HepG2 (cell line): ENCODE measurements around the gene JOSD2. TPM values are rescaled to one million over a fixed set of nuclear protein-coding genes. Genes with fewer than 3 reads are reported as not detected.

Experiments
- ATF2 ChIP-seq: sonication (generic); formaldehyde crosslinking; IDR thresholded peaks from 2 replicates; pipeline ENCODE4 v1.4.0; 2020; ENCODE audit warnings: missing genetic modification reagents
- IRF2 ChIP-seq: IDR thresholded peaks from 2 replicates; pipeline ENCODE4 v1.6.1; 2018; ENCODE audit warnings: missing genetic modification reagents, missing compliant biosample characterization
- JUND ChIP-seq: sonication (generic); formaldehyde crosslinking; IDR thresholded peaks from 2 replicates; pipeline ENCODE4 v1.8.0; 2022; ENCODE audit warnings: mild to moderate bottlenecking, missing genetic modification reagents
- NR2C2 ChIP-seq: sonication (generic); formaldehyde crosslinking; IDR thresholded peaks from 2 replicates; pipeline ENCODE4 v1.4.0; 2020; ENCODE audit warnings: missing genetic modification reagents, mild to moderate bottlenecking, moderate library complexity, borderline replicate concordance
- NR2F1 ChIP-seq, 2 experiments: fragments of 450-650 bp in 1 of 2; formaldehyde crosslinking in 1 of 2; IDR thresholded peaks; 2 replicates each; pipeline versions ENCODE4 v1.5.0 to v1.6.1; 2016 to 2020; ENCODE audit warnings: mild to moderate bottlenecking in 1 of 2, missing compliant biosample characterization in 1 of 2, missing genetic modification reagents in 1 of 2, moderate library complexity in 1 of 2
- PHF21A ChIP-seq: sonication (generic); formaldehyde crosslinking; IDR thresholded peaks from 2 replicates; pipeline ENCODE4 v1.5.0; 2020; ENCODE audit warnings: mild to moderate bottlenecking, missing genetic modification reagents
- TEAD3 ChIP-seq: optimal IDR thresholded peaks from 2 replicates; pipeline ENCODE3; 2016; ENCODE audit warnings: borderline replicate concordance
- TGIF2 ChIP-seq: IDR thresholded peaks from 2 replicates; pipeline ENCODE4 v1.6.1; 2016; ENCODE audit warnings: control low read depth, missing compliant biosample characterization
- ZBTB42 ChIP-seq: sonication (generic); formaldehyde crosslinking; IDR thresholded peaks from 2 replicates; pipeline ENCODE4 v1.5.0; 2020; ENCODE audit warnings: mild to moderate bottlenecking, missing genetic modification reagents
- ZFX ChIP-seq: sonication (generic); formaldehyde crosslinking; IDR thresholded peaks from 2 replicates; pipeline ENCODE4 v1.4.0; 2020; ENCODE audit warnings: mild to moderate bottlenecking, low read depth, missing genetic modification reagents, moderate library complexity
- ZFY ChIP-seq: sonication (generic); formaldehyde crosslinking; IDR thresholded peaks from 2 replicates; pipeline ENCODE4 v1.4.0; 2020; ENCODE audit warnings: missing genetic modification reagents
- ZMYM4 ChIP-seq: sonication (generic); formaldehyde crosslinking; IDR thresholded peaks from 2 replicates; pipeline ENCODE4 v1.8.1; 2023; ENCODE audit warnings: mild to moderate bottlenecking, missing genetic modification reagents
- ZNF101 ChIP-seq: sonication (generic); formaldehyde crosslinking; IDR thresholded peaks from 2 replicates; pipeline ENCODE4 v1.4.0; 2020; ENCODE audit warnings: mild to moderate bottlenecking, low read depth, missing genetic modification reagents, borderline replicate concordance
- ZNF33B ChIP-seq: sonication (generic); formaldehyde crosslinking; IDR thresholded peaks from 2 replicates; pipeline ENCODE4 v1.5.1; 2020; ENCODE audit warnings: mild to moderate bottlenecking, missing genetic modification reagents
- ZNF740 ChIP-seq: sonication (generic); formaldehyde crosslinking; IDR thresholded peaks from 2 replicates; pipeline ENCODE4 v1.4.0; 2020; ENCODE audit warnings: missing genetic modification reagents
- ZNF746 ChIP-seq: sonication (generic); formaldehyde crosslinking; IDR thresholded peaks from 2 replicates; pipeline ENCODE4 v1.8.0; 2022; ENCODE audit warnings: mild to moderate bottlenecking, missing genetic modification reagents
- polyA plus RNA-seq, 8 experiments: library from polyadenylated mRNA; depleted of rRNA in 3 of 8; stranded (reverse) in 7 of 8; unstranded in 1 of 8; fragments of >200 nt; fragmentation: Illumina TruSeq in 4 of 8; extraction: Trizol in 4 of 8; gene quantifications; 2 replicates each; pipeline versions ENCODE4 v1.2.1 to v1.2.3, GENCODE V29; 2011 to 2016; ENCODE audit warnings: low read depth in 4 of 8, missing spikeins in 1 of 8, mixed read lengths in 1 of 8; ENCODE audit not compliant: insufficient read depth in 1 of 8
- total RNA-seq, 5 experiments: library from RNA; depleted of rRNA; stranded (reverse); fragments of >200 nt; fragmentation: Illumina TruSeq; extraction: Trizol; gene quantifications; 2 replicates each; pipeline ENCODE4 v1.2.3, GENCODE V29; 2016; ENCODE audit warnings: low read depth in 1 of 5
- TF ChIP-seq, protein P1 (sequence below): sonication (generic); formaldehyde crosslinking; IDR thresholded peaks from 2 replicates; pipeline ENCODE4 v1.5.1; 2020; ENCODE audit warnings: mild to moderate bottlenecking, missing genetic modification reagents, moderate library complexity
- TF ChIP-seq, protein P2 (sequence below), 2 experiments: sonication (generic) in 1 of 2; formaldehyde crosslinking in 1 of 2; IDR thresholded peaks; 2 replicates each; pipeline versions ENCODE4 v1.4.0 to v1.6.1; 2018 to 2020; ENCODE audit warnings: missing genetic modification reagents in 2 of 2, borderline replicate concordance in 1 of 2, low read depth in 1 of 2, mild to moderate bottlenecking in 1 of 2, missing biosample characterization in 1 of 2
- TF ChIP-seq, protein P3 (sequence below): sonication (generic); formaldehyde crosslinking; IDR thresholded peaks from 2 replicates; pipeline ENCODE4 v1.4.0; 2020; ENCODE audit warnings: missing genetic modification reagents

The JOSD2 gene
- total and polyA plus RNA-seq, 2 of the 13 experiments (the other 11 are each of a cell fraction or from before 2014, with no cell fraction given) = 2.0 to 4.1 TPM

GRCh38 chr19:50537769-50538230 is 26.8 kb upstream of the JOSD2 start (continued):
- TF ChIP-seq, protein P1, sequence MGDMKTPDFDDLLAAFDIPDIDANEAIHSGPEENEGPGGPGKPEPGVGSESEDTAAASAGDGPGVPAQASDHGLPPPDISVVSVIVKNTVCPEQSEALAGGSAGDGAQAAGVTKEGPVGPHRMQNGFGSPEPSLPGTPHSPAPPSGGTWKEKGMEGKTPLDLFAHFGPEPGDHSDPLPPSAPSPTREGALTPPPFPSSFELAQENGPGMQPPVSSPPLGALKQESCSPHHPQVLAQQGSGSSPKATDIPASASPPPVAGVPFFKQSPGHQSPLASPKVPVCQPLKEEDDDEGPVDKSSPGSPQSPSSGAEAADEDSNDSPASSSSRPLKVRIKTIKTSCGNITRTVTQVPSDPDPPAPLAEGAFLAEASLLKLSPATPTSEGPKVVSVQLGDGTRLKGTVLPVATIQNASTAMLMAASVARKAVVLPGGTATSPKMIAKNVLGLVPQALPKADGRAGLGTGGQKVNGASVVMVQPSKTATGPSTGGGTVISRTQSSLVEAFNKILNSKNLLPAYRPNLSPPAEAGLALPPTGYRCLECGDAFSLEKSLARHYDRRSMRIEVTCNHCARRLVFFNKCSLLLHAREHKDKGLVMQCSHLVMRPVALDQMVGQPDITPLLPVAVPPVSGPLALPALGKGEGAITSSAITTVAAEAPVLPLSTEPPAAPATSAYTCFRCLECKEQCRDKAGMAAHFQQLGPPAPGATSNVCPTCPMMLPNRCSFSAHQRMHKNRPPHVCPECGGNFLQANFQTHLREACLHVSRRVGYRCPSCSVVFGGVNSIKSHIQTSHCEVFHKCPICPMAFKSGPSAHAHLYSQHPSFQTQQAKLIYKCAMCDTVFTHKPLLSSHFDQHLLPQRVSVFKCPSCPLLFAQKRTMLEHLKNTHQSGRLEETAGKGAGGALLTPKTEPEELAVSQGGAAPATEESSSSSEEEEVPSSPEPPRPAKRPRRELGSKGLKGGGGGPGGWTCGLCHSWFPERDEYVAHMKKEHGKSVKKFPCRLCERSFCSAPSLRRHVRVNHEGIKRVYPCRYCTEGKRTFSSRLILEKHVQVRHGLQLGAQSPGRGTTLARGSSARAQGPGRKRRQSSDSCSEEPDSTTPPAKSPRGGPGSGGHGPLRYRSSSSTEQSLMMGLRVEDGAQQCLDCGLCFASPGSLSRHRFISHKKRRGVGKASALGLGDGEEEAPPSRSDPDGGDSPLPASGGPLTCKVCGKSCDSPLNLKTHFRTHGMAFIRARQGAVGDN (CRISPR knock-in tag) = peak; percentile 46
- TF ChIP-seq, protein P2, sequence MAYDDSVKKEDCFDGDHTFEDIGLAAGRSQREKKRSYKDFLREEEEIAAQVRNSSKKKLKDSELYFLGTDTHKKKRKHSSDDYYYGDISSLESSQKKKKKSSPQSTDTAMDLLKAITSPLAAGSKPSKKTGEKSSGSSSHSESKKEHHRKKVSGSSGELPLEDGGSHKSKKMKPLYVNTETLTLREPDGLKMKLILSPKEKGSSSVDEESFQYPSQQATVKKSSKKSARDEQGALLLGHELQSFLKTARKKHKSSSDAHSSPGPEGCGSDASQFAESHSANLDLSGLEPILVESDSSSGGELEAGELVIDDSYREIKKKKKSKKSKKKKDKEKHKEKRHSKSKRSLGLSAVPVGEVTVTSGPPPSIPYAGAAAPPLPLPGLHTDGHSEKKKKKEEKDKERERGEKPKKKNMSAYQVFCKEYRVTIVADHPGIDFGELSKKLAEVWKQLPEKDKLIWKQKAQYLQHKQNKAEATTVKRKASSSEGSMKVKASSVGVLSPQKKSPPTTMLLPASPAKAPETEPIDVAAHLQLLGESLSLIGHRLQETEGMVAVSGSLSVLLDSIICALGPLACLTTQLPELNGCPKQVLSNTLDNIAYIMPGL (CRISPR knock-in tag; IDR thresholded peaks at IDR 0.05; ENCODE audit: borderline replicate concordance in 1 of 2, low read depth in 1 of 2) = peak; percentile 52 to 66; a peak in 2 of 4 replicates
- TF ChIP-seq TGIF2 (no peak), ATF2 (peak; percentile 20; the same call in 1 of the 2 replicates), NR2C2 (CRISPR knock-in tag) (peak; percentile 89), JUND (no peak), TEAD3 (CRISPR knock-in tag) (peak; percentile 62), ZNF101 (CRISPR knock-in tag) (no peak), ZFX (CRISPR knock-in tag) (peak; percentile 48; the same call in 1 of the 2 replicates), PHF21A (CRISPR knock-in tag) (no peak), IRF2 (0 out of 2 replicates have a peak, but pooled peaks have one; percentile 27), ZMYM4 (CRISPR knock-in tag) (0 out of 2 replicates have a peak, but pooled peaks have one; percentile 26), ZBTB42 (CRISPR knock-in tag) (no peak), ZFY (CRISPR knock-in tag) (0 out of 2 replicates have a peak, but pooled peaks have one; percentile 32), ZNF740 (CRISPR knock-in tag) (no peak), ZNF33B (CRISPR knock-in tag) (no peak), ZNF746 (CRISPR knock-in tag) (no peak), NR2F1 (CRISPR knock-in tag; IDR thresholded peaks at IDR 0.05) (peak in 1 of 2 experiments; percentile 69; a peak in 1 of 4 replicates)
- TF ChIP-seq, protein P3, sequence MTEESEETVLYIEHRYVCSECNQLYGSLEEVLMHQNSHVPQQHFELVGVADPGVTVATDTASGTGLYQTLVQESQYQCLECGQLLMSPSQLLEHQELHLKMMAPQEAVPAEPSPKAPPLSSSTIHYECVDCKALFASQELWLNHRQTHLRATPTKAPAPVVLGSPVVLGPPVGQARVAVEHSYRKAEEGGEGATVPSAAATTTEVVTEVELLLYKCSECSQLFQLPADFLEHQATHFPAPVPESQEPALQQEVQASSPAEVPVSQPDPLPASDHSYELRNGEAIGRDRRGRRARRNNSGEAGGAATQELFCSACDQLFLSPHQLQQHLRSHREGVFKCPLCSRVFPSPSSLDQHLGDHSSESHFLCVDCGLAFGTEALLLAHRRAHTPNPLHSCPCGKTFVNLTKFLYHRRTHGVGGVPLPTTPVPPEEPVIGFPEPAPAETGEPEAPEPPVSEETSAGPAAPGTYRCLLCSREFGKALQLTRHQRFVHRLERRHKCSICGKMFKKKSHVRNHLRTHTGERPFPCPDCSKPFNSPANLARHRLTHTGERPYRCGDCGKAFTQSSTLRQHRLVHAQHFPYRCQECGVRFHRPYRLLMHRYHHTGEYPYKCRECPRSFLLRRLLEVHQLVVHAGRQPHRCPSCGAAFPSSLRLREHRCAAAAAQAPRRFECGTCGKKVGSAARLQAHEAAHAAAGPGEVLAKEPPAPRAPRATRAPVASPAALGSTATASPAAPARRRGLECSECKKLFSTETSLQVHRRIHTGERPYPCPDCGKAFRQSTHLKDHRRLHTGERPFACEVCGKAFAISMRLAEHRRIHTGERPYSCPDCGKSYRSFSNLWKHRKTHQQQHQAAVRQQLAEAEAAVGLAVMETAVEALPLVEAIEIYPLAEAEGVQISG (CRISPR knock-in tag) = peak; percentile 39
